OCI-LY1 (cell line): ENCODE measurements around the gene KIAA1549.

Experiments used
- H2AFZ ChIP-seq: fragments of 200-600 bp; sonication (generic), shearing (Covaris generic); 2 replicates; pipeline ENCODE4 v1.6.0; 2014; ENCODE audit warnings: antibody characterized with exemption, mild to moderate bottlenecking, low read length
- H3F3A ChIP-seq: fragments of 200-600 bp; sonication (generic), shearing (Covaris generic); 2 replicates; pipeline ENCODE4 v1.6.0; 2014; ENCODE audit warnings: mild to moderate bottlenecking, antibody characterized with exemption, low read length, moderate library complexity; ENCODE audit not compliant: insufficient read depth
- H3K27ac ChIP-seq: fragments of 200-600 bp; sonication (generic); 2 replicates; pipeline ENCODE4 v1.5.1; 2014; ENCODE audit warnings: low read length, mixed run types, mild to moderate bottlenecking, low read depth; ENCODE audit not compliant: poor library complexity, severe bottlenecking
- H3K27me3 ChIP-seq: fragments of 200-600 bp; sonication (generic); 2 replicates; pipeline ENCODE4 v1.6.0; 2014; ENCODE audit warnings: antibody characterized with exemption, mild to moderate bottlenecking, low read length, moderate library complexity; ENCODE audit not compliant: insufficient read depth
- H3K36me3 ChIP-seq: fragments of 200-600 bp; sonication (generic); 2 replicates; pipeline ENCODE4 v1.6.1; 2014; ENCODE audit warnings: mild to moderate bottlenecking, antibody characterized with exemption, low read length, moderate library complexity, mixed read lengths; ENCODE audit not compliant: insufficient read depth
- H3K4me1 ChIP-seq: fragments of 200-600 bp; sonication (generic); 2 replicates; pipeline ENCODE4 v1.5.1; 2014; ENCODE audit warnings: mild to moderate bottlenecking, low read length, moderate library complexity; ENCODE audit not compliant: insufficient read depth, severe bottlenecking
- H3K4me2 ChIP-seq: fragments of 200-600 bp; sonication (generic), shearing (Covaris generic); 2 replicates; pipeline ENCODE4 v1.6.1; 2014; ENCODE audit warnings: low read length
- H3K4me3 ChIP-seq: fragments of 200-600 bp; sonication (generic); 2 replicates; pipeline ENCODE4 v1.5.1; 2014; ENCODE audit warnings: low read length, low read depth, mild to moderate bottlenecking, mixed read lengths; ENCODE audit not compliant: poor library complexity, severe bottlenecking
- H3K79me2 ChIP-seq: fragments of 200-600 bp; shearing (Covaris generic); 2 replicates; pipeline ENCODE4 v1.6.1; 2016; ENCODE audit warnings: mixed run types, low read length, mixed read lengths; ENCODE audit not compliant: insufficient read depth
- H3K9ac ChIP-seq: fragments of 200-600 bp; sonication (generic), shearing (Covaris generic); 2 replicates; pipeline ENCODE4 v1.6.1; 2014; ENCODE audit warnings: mild to moderate bottlenecking, low read length, mixed read lengths
- H3K9me2 ChIP-seq: fragments of 200-600 bp; sonication (generic), shearing (Covaris generic); 2 replicates; pipeline ENCODE4 v1.6.1; 2014; ENCODE audit warnings: low read depth, mild to moderate bottlenecking, low read length, mixed read lengths
- H3K9me3 ChIP-seq: fragments of 200-600 bp; shearing (Covaris generic); 2 replicates; pipeline ENCODE4 v1.6.1; 2014; ENCODE audit warnings: low read length, mixed read lengths
- H4K20me1 ChIP-seq: fragments of 200-600 bp; sonication (generic), shearing (Covaris generic); 2 replicates; pipeline ENCODE4 v1.6.0; 2016; ENCODE audit warnings: mild to moderate bottlenecking, low read length; ENCODE audit not compliant: insufficient read depth
- EZH2 ChIP-seq: fragments of 200-600 bp; sonication (generic), shearing (Covaris generic); IDR thresholded peaks from 2 replicates; pipeline ENCODE4 v1.8.0; 2017; ENCODE audit warnings: borderline replicate concordance, mixed run types, mild to moderate bottlenecking, antibody characterized with exemption, low read length, moderate library complexity, mixed read lengths
- TF ChIP-seq, protein P1 (sequence below): fragments of 200-600 bp; sonication (generic), shearing (Covaris generic); IDR thresholded peaks from 2 replicates; pipeline ENCODE4 v1.5.1; 2017; ENCODE audit warnings: mild to moderate bottlenecking, antibody characterized with exemption, low read length, moderate library complexity, mixed read lengths

KIAA1549 gene

DNA sequence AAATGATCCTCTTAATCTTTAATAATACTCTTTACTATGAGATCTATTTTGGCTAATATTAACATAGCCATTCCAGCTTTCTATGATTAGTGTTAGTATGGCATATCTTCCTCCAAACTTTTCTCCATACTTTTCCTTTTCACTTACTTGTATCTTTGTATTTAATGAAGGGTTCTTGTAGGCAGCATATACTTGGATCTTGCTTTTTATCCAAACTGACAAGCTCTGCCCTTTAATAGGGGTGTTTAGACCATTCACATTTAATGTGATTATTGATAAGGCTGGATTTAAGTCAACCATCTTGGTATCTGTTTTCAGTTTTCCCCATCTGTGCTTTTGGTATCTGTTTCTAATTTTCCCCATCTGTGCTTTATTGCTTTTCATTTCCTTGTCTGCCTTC lies 123.5 kb downstream of the KIAA1549 start:
- H3F3A ChIP-seq: no peaks in the 10 kb centered on the region
- no peak overlapping the region for H3K4me2 ChIP-seq
- H3K4me3 ChIP-seq: no peak overlapping the region
- no peaks in the 10 kb centered on the region for H3K9me3 ChIP-seq
- H3K4me1 ChIP-seq: no peaks in the 10 kb centered on the region
- no peaks in the 10 kb centered on the region for H3K9me2 ChIP-seq
- H3K27ac ChIP-seq: no peak overlapping the region
- no peaks in the 10 kb centered on the region for H4K20me1 ChIP-seq
- H3K27me3 ChIP-seq: peaks cover 10% of the 10 kb centered on the region; the same call in 1 of the 2 replicates
- H3K9ac ChIP-seq: no peak overlapping the region
- no peak for TF ChIP-seq EZH2
- TF ChIP-seq, protein P1, sequence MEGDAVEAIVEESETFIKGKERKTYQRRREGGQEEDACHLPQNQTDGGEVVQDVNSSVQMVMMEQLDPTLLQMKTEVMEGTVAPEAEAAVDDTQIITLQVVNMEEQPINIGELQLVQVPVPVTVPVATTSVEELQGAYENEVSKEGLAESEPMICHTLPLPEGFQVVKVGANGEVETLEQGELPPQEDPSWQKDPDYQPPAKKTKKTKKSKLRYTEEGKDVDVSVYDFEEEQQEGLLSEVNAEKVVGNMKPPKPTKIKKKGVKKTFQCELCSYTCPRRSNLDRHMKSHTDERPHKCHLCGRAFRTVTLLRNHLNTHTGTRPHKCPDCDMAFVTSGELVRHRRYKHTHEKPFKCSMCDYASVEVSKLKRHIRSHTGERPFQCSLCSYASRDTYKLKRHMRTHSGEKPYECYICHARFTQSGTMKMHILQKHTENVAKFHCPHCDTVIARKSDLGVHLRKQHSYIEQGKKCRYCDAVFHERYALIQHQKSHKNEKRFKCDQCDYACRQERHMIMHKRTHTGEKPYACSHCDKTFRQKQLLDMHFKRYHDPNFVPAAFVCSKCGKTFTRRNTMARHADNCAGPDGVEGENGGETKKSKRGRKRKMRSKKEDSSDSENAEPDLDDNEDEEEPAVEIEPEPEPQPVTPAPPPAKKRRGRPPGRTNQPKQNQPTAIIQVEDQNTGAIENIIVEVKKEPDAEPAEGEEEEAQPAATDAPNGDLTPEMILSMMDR: no peak
- no peak overlapping the region for H2AFZ ChIP-seq
- no peaks in the 10 kb centered on the region for H3K36me3 ChIP-seq
- no peaks in the 10 kb centered on the region for H3K79me2 ChIP-seq

DNA sequence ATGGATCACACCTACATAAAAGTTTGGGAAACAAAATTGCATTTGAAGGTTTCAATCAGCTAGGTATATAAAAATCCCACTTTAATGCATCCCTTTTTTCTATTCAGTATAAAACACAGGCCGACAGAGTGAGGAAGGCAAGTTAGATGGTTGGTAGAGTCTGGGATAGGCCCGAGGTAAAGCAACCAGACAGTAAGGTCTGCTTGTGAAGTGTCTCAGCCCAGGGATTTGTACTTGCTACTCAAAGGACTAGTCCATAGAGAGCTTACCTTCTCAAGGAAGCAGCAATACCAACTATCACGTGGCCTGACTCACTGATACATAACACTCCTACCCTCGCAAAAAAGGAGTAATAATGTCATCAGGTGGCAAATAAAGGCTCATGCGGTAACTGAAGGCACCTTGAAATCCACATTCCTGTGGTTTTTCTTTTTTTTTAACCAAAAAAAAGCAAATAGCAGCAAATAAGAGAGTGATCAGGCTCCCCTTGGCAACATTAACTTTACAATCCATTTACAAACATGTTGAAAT lies 127.0 kb downstream of the KIAA1549 start:
- H3K9ac ChIP-seq: no peak overlapping the region
- peaks cover 6% of the 10 kb centered on the region; the same call in 1 of the 2 replicates for H3K27me3 ChIP-seq
- no peaks in the 10 kb centered on the region for H3K79me2 ChIP-seq
- H4K20me1 ChIP-seq: no peaks in the 10 kb centered on the region
- H3K4me3 ChIP-seq: no peak overlapping the region
- no peaks in the 10 kb centered on the region for H3K9me2 ChIP-seq
- H3K36me3 ChIP-seq: no peaks in the 10 kb centered on the region
- no peak overlapping the region for H2AFZ ChIP-seq
- H3K4me1 ChIP-seq: no peaks in the 10 kb centered on the region
- no peaks in the 10 kb centered on the region for H3F3A ChIP-seq
- no peaks in the 10 kb centered on the region for H3K9me3 ChIP-seq
- H3K4me2 ChIP-seq: no peak overlapping the region
- H3K27ac ChIP-seq: no peak overlapping the region
- TF ChIP-seq, protein P1: no peak
- no peak for TF ChIP-seq EZH2

DNA sequence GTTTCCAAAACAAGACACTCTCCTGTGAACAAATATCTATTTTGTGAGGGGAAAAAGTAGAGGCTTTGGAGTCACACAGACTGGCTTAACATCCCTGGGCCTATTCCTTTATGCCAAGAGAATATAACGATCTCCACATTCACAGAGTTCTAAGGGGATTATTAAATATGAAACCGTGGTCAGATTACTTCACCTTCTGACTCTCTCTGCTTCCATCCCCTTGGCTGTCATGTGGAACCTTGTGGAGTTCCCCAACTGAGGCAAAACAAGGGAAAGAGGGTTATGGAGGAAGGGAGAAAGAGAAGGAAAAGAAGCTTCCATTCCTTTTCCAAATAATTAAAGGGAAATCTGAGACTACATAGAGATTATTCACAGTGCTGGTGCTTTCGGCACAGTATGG lies 127.7 kb downstream of the KIAA1549 start:
- no peak overlapping the region for H3K27ac ChIP-seq

More for the DNA sequence above, 127.7 kb downstream of the KIAA1549 start:
- TF ChIP-seq, protein P1: no peak
- TF ChIP-seq EZH2: no peak
- H3K4me3 ChIP-seq: no peak overlapping the region
- no peak overlapping the region for H3K9ac ChIP-seq
- H3K36me3 ChIP-seq: no peaks in the 10 kb centered on the region
- H3K79me2 ChIP-seq: no peaks in the 10 kb centered on the region
- no peaks in the 10 kb centered on the region for H4K20me1 ChIP-seq
- H3K27me3 ChIP-seq: peaks cover 6% of the 10 kb centered on the region; the same call in 1 of the 2 replicates
- H3K4me1 ChIP-seq: no peaks in the 10 kb centered on the region
- H3K9me3 ChIP-seq: no peaks in the 10 kb centered on the region
- H2AFZ ChIP-seq: no peak overlapping the region
- H3F3A ChIP-seq: no peaks in the 10 kb centered on the region
- no peaks in the 10 kb centered on the region for H3K9me2 ChIP-seq
- H3K4me2 ChIP-seq: no peak overlapping the region
